Fibroblast of peridontal ligament (primary cell): Measurements from ENCODE around the gene MARK4.

Source experiments
- DNase-seq: peaks from one replicate; pipeline ENCODE4 v3.0.0-alpha.2; 2010; ENCODE audit errors: extremely low read depth

MARK4 gene

GRCh38 chr19:45336696-45337251 lies 85.7 kb downstream of the MARK4 start:
- DNase-seq = no peak

GRCh38 chr19:45339629-45340028 lies 88.6 kb downstream of the MARK4 start:
- no peak for DNase-seq

GRCh38 chr19:45340232-45340898 lies 89.3 kb downstream of the MARK4 start, which contains the start of gene KLC3:
KLC3 (plus strand) TSS chr19:45340750; CDS start chr19:45345542, 4,792 bp downstream.
- DNase-seq = no peak

- DNase-seq = peak; percentile 18
Measured at GRCh38 chr19:45340899-45341453, 89.9 kb downstream of the MARK4 start.

GRCh38 chr19:45342911-45343310 lies 91.8 kb downstream of the MARK4 start:
- DNase-seq = no peak

GRCh38 chr19:45344621-45345505 lies 93.8 kb downstream of the MARK4 start:
- DNase-seq = no peak

- no peak for DNase-seq
Measured at GRCh38 chr19:45345506-45345860, 94.4 kb downstream of the MARK4 start.

GRCh38 chr19:45346449-45346848 lies 95.4 kb downstream of the MARK4 start:
- DNase-seq = no peak

- DNase-seq = no peak
Measured at GRCh38 chr19:45347570-45348366, 96.7 kb downstream of the MARK4 start.

GRCh38 chr19:45348367-45349125 lies 97.5 kb downstream of the MARK4 start:
- DNase-seq = no peak

GRCh38 chr19:45349126-45349415 lies 98.0 kb downstream of the MARK4 start:
- DNase-seq = no peak

GRCh38 chr19:45349430-45349941 lies 98.4 kb downstream of the MARK4 start:
- DNase-seq = no peak

GRCh38 chr19:45350477-45351058 lies 99.5 kb downstream of the MARK4 start:
- DNase-seq = no peak

GRCh38 chr19:45351401-45351952 lies 100.4 kb downstream of the MARK4 start:
- no peak for DNase-seq

GRCh38 chr19:45352062-45352461 lies 101.0 kb downstream of the MARK4 start:
- DNase-seq = no peak

GRCh38 chr19:45352471-45352870 lies 101.4 kb downstream of the MARK4 start:
- DNase-seq = no peak

- no peak for DNase-seq
Measured at GRCh38 chr19:45352914-45353796, 102.1 kb downstream of the MARK4 start.

GRCh38 chr19:45354241-45354842 lies 103.3 kb downstream of the MARK4 start:
- no peak for DNase-seq
